Ascending aorta (tissue), 2 donors: ENCODE measurements around the gene ZNF652. TPM values are rescaled to one million over a fixed set of nuclear protein-coding genes. Genes with fewer than 3 reads are reported as not detected.

Source experiments
- DNase-seq, 2 donors: peaks; one replicate each; pipeline ENCODE4 v3.0.0-alpha.2; 2019; ENCODE audit warnings: low spot score in 2 of 2
- H3K27ac ChIP-seq, 2 donors: fragments of 200-600 bp; sonication (generic); one replicate each; pipeline ENCODE4 v1.5.1; 2016 to 2017; ENCODE audit warnings: mild to moderate bottlenecking in 1 of 2
- H3K27me3 ChIP-seq: fragments of 200-600 bp; sonication (generic); one replicate; pipeline ENCODE4 v1.5.1; 2017
- H3K36me3 ChIP-seq, 2 donors: fragments of 200-600 bp; sonication (generic); one replicate each; pipeline ENCODE4 v1.5.1; 2016
- H3K4me1 ChIP-seq, 2 donors: fragments of 200-600 bp; sonication (generic); one replicate each; pipeline ENCODE4 v1.5.1; 2016 to 2017; ENCODE audit warnings: mild to moderate bottlenecking in 1 of 2
- H3K4me3 ChIP-seq, 2 donors: fragments of 200-600 bp; sonication (generic); one replicate each; pipeline ENCODE4 v1.5.1; 2016 to 2017; ENCODE audit warnings: mild to moderate bottlenecking in 1 of 2
- H3K9me3 ChIP-seq, 2 donors: fragments of 200-600 bp; sonication (generic); one replicate each; pipeline ENCODE4 v1.5.1; 2016
- intact Hi-C: fragments of 100-400 bp; cut with DNase I; formaldehyde crosslinking; loops from one replicate; pipeline ENCODE4 v1.15.1; 2023
- total RNA-seq: library from RNA; depleted of rRNA; stranded (reverse); fragments of >200 nt; gene quantifications from one replicate; pipeline ENCODE4 v1.1.0, GENCODE V29; 2016
- TF ChIP-seq, protein P1 (sequence below), 3 experiments: fragments of 200-600 bp in 2 of 3; fragments of 450-650 bp in 1 of 3; sonication (generic) in 2 of 3; IDR thresholded peaks; one replicate each; pipeline ENCODE4 v1.5.1; 2016 to 2019; ENCODE audit warnings: antibody characterized with exemption in 3 of 3, mild to moderate bottlenecking in 1 of 3, moderate library complexity in 1 of 3

ZNF652 gene
- total RNA-seq, 1 donor from 2014 or later, result 13.5 TPM

GRCh38 chr17:49383060-49383459, 21.0 kb upstream of the ZNF652 start:
- Histone ChIP-seq H3K36me3 (no peaks in the 10 kb centered on the region), H3K27ac (no peak overlapping the region), H3K4me3 (no peak overlapping the region), H3K9me3 (no peaks in the 10 kb centered on the region), H3K27me3 (no peaks in the 10 kb centered on the region), H3K4me1 (no peaks in the 10 kb centered on the region)
- TF ChIP-seq, protein P1, sequence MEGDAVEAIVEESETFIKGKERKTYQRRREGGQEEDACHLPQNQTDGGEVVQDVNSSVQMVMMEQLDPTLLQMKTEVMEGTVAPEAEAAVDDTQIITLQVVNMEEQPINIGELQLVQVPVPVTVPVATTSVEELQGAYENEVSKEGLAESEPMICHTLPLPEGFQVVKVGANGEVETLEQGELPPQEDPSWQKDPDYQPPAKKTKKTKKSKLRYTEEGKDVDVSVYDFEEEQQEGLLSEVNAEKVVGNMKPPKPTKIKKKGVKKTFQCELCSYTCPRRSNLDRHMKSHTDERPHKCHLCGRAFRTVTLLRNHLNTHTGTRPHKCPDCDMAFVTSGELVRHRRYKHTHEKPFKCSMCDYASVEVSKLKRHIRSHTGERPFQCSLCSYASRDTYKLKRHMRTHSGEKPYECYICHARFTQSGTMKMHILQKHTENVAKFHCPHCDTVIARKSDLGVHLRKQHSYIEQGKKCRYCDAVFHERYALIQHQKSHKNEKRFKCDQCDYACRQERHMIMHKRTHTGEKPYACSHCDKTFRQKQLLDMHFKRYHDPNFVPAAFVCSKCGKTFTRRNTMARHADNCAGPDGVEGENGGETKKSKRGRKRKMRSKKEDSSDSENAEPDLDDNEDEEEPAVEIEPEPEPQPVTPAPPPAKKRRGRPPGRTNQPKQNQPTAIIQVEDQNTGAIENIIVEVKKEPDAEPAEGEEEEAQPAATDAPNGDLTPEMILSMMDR (IDR thresholded peaks at IDR 0.05), result no peak
- no peak for DNase-seq
- intact Hi-C loops, result no loop called here

GRCh38 chr17:49382556-49382955, 20.5 kb upstream of the ZNF652 start:
- no peak overlapping the region for H3K27ac ChIP-seq
- intact Hi-C loops, result no loop called here
- no peaks in the 10 kb centered on the region for H3K27me3 ChIP-seq
- no peaks in the 10 kb centered on the region for H3K36me3 ChIP-seq
- DNase-seq, result no peak
- no peak overlapping the region for H3K4me3 ChIP-seq
- no peaks in the 10 kb centered on the region for H3K4me1 ChIP-seq
- no peaks in the 10 kb centered on the region for H3K9me3 ChIP-seq
- TF ChIP-seq, protein P1 (IDR thresholded peaks at IDR 0.05), result no peak

DNA sequence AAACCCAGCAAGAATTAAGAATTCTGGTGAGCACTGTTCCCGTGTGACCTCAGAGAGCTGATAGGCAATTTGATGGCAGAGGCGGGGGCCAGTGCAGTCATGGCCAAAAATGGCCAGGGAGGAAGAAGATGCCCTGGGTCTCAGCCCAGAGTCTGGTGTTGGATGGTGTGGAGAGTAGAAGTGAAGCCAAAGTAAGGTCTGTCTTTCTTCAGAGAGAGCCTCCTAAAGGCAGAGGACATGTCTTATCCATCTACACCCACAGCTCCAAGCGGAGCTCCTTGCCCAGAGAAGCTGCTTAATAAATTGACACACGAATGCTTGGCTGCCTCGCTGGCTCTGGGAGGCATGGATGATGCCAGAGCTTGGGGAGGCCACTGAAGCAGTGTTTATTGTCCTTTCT, 19.7 kb upstream of the ZNF652 start:
- Histone ChIP-seq H3K36me3 (no peaks in the 10 kb centered on the region), H3K27ac (no peak overlapping the region), H3K9me3 (no peaks in the 10 kb centered on the region), H3K4me3 (no peak overlapping the region), H3K4me1 (no peaks in the 10 kb centered on the region), H3K27me3 (no peaks in the 10 kb centered on the region)
- TF ChIP-seq, protein P1 (IDR thresholded peaks at IDR 0.05), result no peak
- no peak for DNase-seq
- intact Hi-C loops, result no loop called here

- Histone ChIP-seq H3K4me3 (no peak overlapping the region), H3K36me3 (no peaks in the 10 kb centered on the region), H3K9me3 (no peaks in the 10 kb centered on the region), H3K27ac (no peak overlapping the region), H3K27me3 (no peaks in the 10 kb centered on the region), H3K4me1 (no peaks in the 10 kb centered on the region)
- no peak for DNase-seq
- TF ChIP-seq, protein P1 (IDR thresholded peaks at IDR 0.05), result no peak
- intact Hi-C loops, result no loop called here
Measured at GRCh38 chr17:49381033-49381432, 19.0 kb upstream of the ZNF652 start.

- Histone ChIP-seq H3K4me3 (no peak overlapping the region), H3K27me3 (no peaks in the 10 kb centered on the region), H3K9me3 (no peaks in the 10 kb centered on the region), H3K27ac (no peak overlapping the region), H3K4me1 (no peaks in the 10 kb centered on the region), H3K36me3 (no peaks in the 10 kb centered on the region)
- intact Hi-C loops, result no loop called here
- DNase-seq, result no peak
- TF ChIP-seq, protein P1 (IDR thresholded peaks at IDR 0.05), result no peak
Measured at GRCh38 chr17:49379926-49380325, 17.9 kb upstream of the ZNF652 start.

DNA sequence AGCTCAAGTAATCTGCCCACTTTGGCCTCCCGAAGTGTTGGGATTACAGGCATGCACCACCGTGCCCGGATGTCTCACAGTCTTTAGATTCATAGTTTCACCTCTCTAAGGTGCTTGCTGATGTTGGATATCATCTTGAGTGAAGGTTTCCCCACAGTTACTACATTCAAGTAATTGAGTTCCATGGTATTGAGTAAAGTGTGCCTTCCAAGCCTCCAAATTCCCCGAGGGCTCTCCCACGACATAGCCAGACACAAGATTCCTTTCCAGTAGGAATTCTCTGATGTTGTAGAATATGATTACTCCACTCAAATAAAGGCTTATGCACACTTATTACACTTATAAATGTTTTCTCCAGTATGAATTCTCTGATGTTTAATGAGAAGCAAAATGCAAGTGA, 16.3 kb upstream of the ZNF652 start:
- Histone ChIP-seq H3K9me3 (no peaks in the 10 kb centered on the region), H3K36me3 (no peaks in the 10 kb centered on the region), H3K4me3 (no peak overlapping the region), H3K27me3 (no peaks in the 10 kb centered on the region), H3K27ac (no peak overlapping the region), H3K4me1 (no peaks in the 10 kb centered on the region)
- TF ChIP-seq, protein P1 (IDR thresholded peaks at IDR 0.05), result no peak
- DNase-seq, result no peak
- intact Hi-C loops, result no loop called here
